Activated CD8-positive, alpha-beta T cell treated with anti-CD3 and anti-CD28 coated beads for 36 hours (primary cell): ENCODE measurements around the gene KIF17. TPM values are rescaled to one million over a fixed set of nuclear protein-coding genes. Genes with fewer than 3 reads are reported as not detected.

Source experiments
- ATAC-seq: fragments of 200-7000 bp; cut with Tn5 transposase; one replicate; pipeline ENCODE4 v1.10.0; 2021; ENCODE audit warnings: mild to moderate bottlenecking, moderate library complexity
- CTCF ChIA-PET: fragments of 350-600 bp; sonication (Branson Sonifier 250); formaldehyde crosslinking; loops from one replicate; lab custom pipeline; 2021; ENCODE audit warnings: antibody characterized with exemption; lab: Charles Lee
- POLR2A ChIA-PET: fragments of 350-600 bp; sonication (Branson Sonifier 250); formaldehyde crosslinking; loops from one replicate; lab custom pipeline; 2021; ENCODE audit warnings: antibody characterized with exemption; lab: Charles Lee
- DNase-seq: peaks from one replicate; pipeline ENCODE4 v3.0.0-alpha.2; 2020
- H3K27ac Mint-ChIP-seq: one replicate; pipeline ENCODE4 v1.8.0; 2021; ENCODE audit warnings: mild to moderate bottlenecking, mixed read lengths
- H3K27me3 Mint-ChIP-seq: one replicate; pipeline ENCODE4 v1.8.0; 2021; ENCODE audit warnings: mixed read lengths
- H3K36me3 Mint-ChIP-seq: one replicate; pipeline ENCODE4 v1.8.0; 2021; ENCODE audit warnings: low read depth, mixed read lengths
- H3K4me1 Mint-ChIP-seq: one replicate; pipeline ENCODE4 v1.8.0; 2021; ENCODE audit warnings: low read depth, mixed read lengths
- H3K4me3 Mint-ChIP-seq: one replicate; pipeline ENCODE4 v1.8.0; 2021; ENCODE audit warnings: mild to moderate bottlenecking, moderate library complexity, mixed read lengths
- H3K9me3 Mint-ChIP-seq: one replicate; pipeline ENCODE4 v1.8.0; 2021; ENCODE audit warnings: mixed read lengths
- CTCF ChIP-seq: fragments of 200-600 bp; IDR thresholded peaks from one replicate; pipeline ENCODE4 v1.8.0; 2022; ENCODE audit warnings: antibody characterized with exemption, mild to moderate bottlenecking
- intact Hi-C: fragments of 100-400 bp; cut with micrococcal nuclease; formaldehyde crosslinking; loops from one replicate; pipeline ENCODE4 v1.10.0; 2022
- total RNA-seq, 2 experiments: library from RNA; stranded (reverse); gene quantifications; one replicate each; pipeline ENCODE4 v1.2.3, GENCODE V29; 2021

Gene KIF17
- total RNA-seq, 2 experiments from 2014 or later: not detected

GRCh38 chr1:20663969-20664715, 53.7 kb downstream of the KIF17 start:
- H3K4me1 Mint-ChIP-seq: peaks cover 28% of the 10 kb centered on the region
- H3K9me3 Mint-ChIP-seq: no peaks in the 10 kb centered on the region
- ChIA-PET POLR2A (interaction anchor here (1.2 kb wide), 1 partner anchor 30 kb away, joined by 3 read pairs; no protein-coding TSS in a partner anchor), CTCF (interaction anchor here (1.3 to 1.4 kb wide), 2 partner anchors 25 to 33 kb away, joined by 5 read pairs; no protein-coding TSS in a partner anchor)
- H3K27me3 Mint-ChIP-seq: no peaks in the 10 kb centered on the region
- no peak for DNase-seq
- peaks cover 16% of the 10 kb centered on the region for H3K36me3 Mint-ChIP-seq
- no peak overlapping the region for H3K4me3 Mint-ChIP-seq
- H3K27ac Mint-ChIP-seq: no peak overlapping the region
- intact Hi-C loops: no loop called here
- TF ChIP-seq CTCF: no peak
- ATAC-seq: no peak

GRCh38 chr1:20663365-20663764, 54.4 kb downstream of the KIF17 start:
- CTCF ChIA-PET: interaction anchor here (1.3 to 1.6 kb wide), 3 partner anchors 24 to 33 kb away, joined by 5 to 7 read pairs (median 5); partner anchors contain the start of gene PINK1
- no peak for ATAC-seq
- H3K36me3 Mint-ChIP-seq: peaks cover 19% of the 10 kb centered on the region
- intact Hi-C loops: no loop called here
- H3K4me3 Mint-ChIP-seq: peak overlapping the region; percentile 85
- H3K4me1 Mint-ChIP-seq: peaks cover 32% of the 10 kb centered on the region
- DNase-seq: no peak
- H3K9me3 Mint-ChIP-seq: no peaks in the 10 kb centered on the region
- H3K27me3 Mint-ChIP-seq: no peaks in the 10 kb centered on the region
- TF ChIP-seq CTCF: no peak
- POLR2A ChIA-PET: interaction anchor here (1.2 kb wide), 1 partner anchor 30 kb away, joined by 3 read pairs; no protein-coding TSS in a partner anchor
- no peak overlapping the region for H3K27ac Mint-ChIP-seq

GRCh38 chr1:20662110-20662475, 55.7 kb downstream of the KIF17 start:
- intact Hi-C loops: no loop called here
- DNase-seq (no peak), ATAC-seq (no peak)
- Mint-ChIP-seq H3K27ac (peak overlapping the region; percentile 99), H3K27me3 (no peaks in the 10 kb centered on the region), H3K4me3 (peak overlapping the region; percentile 85), H3K9me3 (no peaks in the 10 kb centered on the region), H3K36me3 (peaks cover 26% of the 10 kb centered on the region), H3K4me1 (peaks cover 43% of the 10 kb centered on the region)
- ChIA-PET CTCF (interaction anchor here (0.7 to 2.1 kb wide), 5 partner anchors 11 to 123 kb away, joined by 3 to 9 read pairs (median 6); partner anchors contain the start of gene PINK1), POLR2A (interaction anchor here (1.2 kb wide), 1 partner anchor 20 kb away, joined by 4 read pairs; no protein-coding TSS in a partner anchor)
- TF ChIP-seq CTCF: no peak

GRCh38 chr1:20661207-20662109, 56.3 kb downstream of the KIF17 start, which contains the start of gene DDOST:
DDOST (minus strand) TSS chr1:20661369; CDS start chr1:20661350, 19 bp downstream.
- peaks cover 32% of the 10 kb centered on the region for H3K36me3 Mint-ChIP-seq
- H3K4me1 Mint-ChIP-seq: peaks cover 39% of the 10 kb centered on the region
- H3K4me3 Mint-ChIP-seq: peak within 1 kb of the TSS; percentile 85
- peak; percentile 97 for DNase-seq
- no peak for TF ChIP-seq CTCF
- no peaks in the 10 kb centered on the region for H3K9me3 Mint-ChIP-seq
- intact Hi-C loops: no loop called here
- no peaks in the 10 kb centered on the region for H3K27me3 Mint-ChIP-seq
- ATAC-seq: peak; percentile 96
- CTCF ChIA-PET: interaction anchor here (0.7 to 2.7 kb wide), 9 partner anchors 11 to 593 kb away, joined by 3 to 20 read pairs (median 4); partner anchors contain the start of gene PINK1
- peak within 1 kb of the TSS; percentile 99 for H3K27ac Mint-ChIP-seq
- POLR2A ChIA-PET: interaction anchor here (0.9 to 1.4 kb wide), 4 partner anchors 17 to 22 kb away, joined by 3 to 5 read pairs (median 4); no protein-coding TSS in a partner anchor
